HEK293 (cell line): ENCODE results near the gene AKR1B15.
"Not testable (repeated sequence)": the region's sequence is repeated elsewhere in the genome, so short reads cannot be mapped to it uniquely, and the experiment has no call there.

Source experiments
- CTCF ChIA-PET: fragments of 350-600 bp; formaldehyde crosslinking; extraction: SDS; loops from one replicate; lab custom pipeline; 2021; ENCODE audit warnings: antibody characterized with exemption; lab: Yijun Ruan, JAX
- POLR2A ChIA-PET: fragments of 300-600 bp; formaldehyde crosslinking; extraction: SDS; loops from one replicate; lab custom pipeline; 2020; ENCODE audit warnings: antibody characterized with exemption, inconsistent platforms; lab: Yijun Ruan, JAX
- H3K27ac ChIP-seq: fragments of 200-500 bp; sonication (Bioruptor generic); 2 replicates; pipeline ENCODE4 v1.5.1; 2014; ENCODE audit warnings: low read depth, low read length, control low read depth, inconsistent platforms; ENCODE audit errors: extremely low read depth
- H3K36me3 ChIP-seq, 2 experiments: fragments of 200-500 bp in 1 of 2; sonication (Bioruptor generic) in 1 of 2; 1 replicate in 1 of 2; 2 replicates in 1 of 2; pipeline ENCODE4 v1.5.1; 2014 to 2017; ENCODE audit warnings: inconsistent platforms in 2 of 2, low read length in 2 of 2; ENCODE audit not compliant: control insufficient read depth in 2 of 2, insufficient read depth in 1 of 2
- H3K4me1 ChIP-seq: fragments of 200-500 bp; sonication (Bioruptor generic); 2 replicates; pipeline ENCODE4 v1.5.1; 2014; ENCODE audit warnings: mild to moderate bottlenecking, low read length, inconsistent platforms; ENCODE audit not compliant: control insufficient read depth, insufficient read depth
- H3K4me3 ChIP-seq: 2 replicates; pipeline ENCODE4 v1.5.1; 2011; ENCODE audit warnings: low read depth, mild to moderate bottlenecking, control low read depth, low read length, moderate library complexity
- H3K9me3 ChIP-seq: fragments of 200-500 bp; sonication (Bioruptor generic); 2 replicates; pipeline ENCODE4 v1.5.1; 2014; ENCODE audit warnings: low read depth, low read length, inconsistent platforms; ENCODE audit not compliant: control insufficient read depth, insufficient read depth
- AEBP2 ChIP-seq: fragments of 450-650 bp; formaldehyde crosslinking; IDR thresholded peaks from 2 replicates; pipeline ENCODE4 v1.5.1; 2016; ENCODE audit warnings: missing biosample characterization, missing genetic modification characterization, borderline replicate concordance
- HOXA7 ChIP-seq: sonication (generic); formaldehyde crosslinking; IDR thresholded peaks from 2 replicates; pipeline ENCODE4 v1.8.1; 2022; ENCODE audit warnings: missing genetic modification reagents, borderline replicate concordance
- IKZF3 ChIP-seq: fragments of 450-650 bp; IDR thresholded peaks from 2 replicates; pipeline ENCODE4 v1.5.0; 2018; ENCODE audit warnings: missing biosample characterization, mild to moderate bottlenecking, missing genetic modification characterization, moderate library complexity
- KLF7 ChIP-seq: fragments of 450-650 bp; formaldehyde crosslinking; IDR thresholded peaks from 2 replicates; pipeline ENCODE4 v1.5.1; 2016; ENCODE audit warnings: missing biosample characterization, missing genetic modification characterization, borderline replicate concordance
- MEIS1 ChIP-seq: sonication (generic); formaldehyde crosslinking; IDR thresholded peaks from 2 replicates; pipeline ENCODE4 v1.8.1; 2022; ENCODE audit warnings: missing genetic modification reagents, mild to moderate bottlenecking, borderline replicate concordance
- PRDM1 ChIP-seq: fragments of 450-650 bp; formaldehyde crosslinking; IDR thresholded peaks from 2 replicates; pipeline ENCODE4; 2016; ENCODE audit warnings: missing biosample characterization, missing genetic modification characterization
- ZBTB26 ChIP-seq: fragments of 450-650 bp; formaldehyde crosslinking; optimal IDR thresholded peaks from 2 replicates; pipeline ENCODE3; 2016; ENCODE audit warnings: missing biosample characterization, mild to moderate bottlenecking, missing genetic modification characterization
- ZBTB44 ChIP-seq: fragments of 450-650 bp; IDR thresholded peaks from 2 replicates; pipeline ENCODE4 v1.5.1; 2018; ENCODE audit warnings: missing biosample characterization, mild to moderate bottlenecking, missing genetic modification characterization
- ZFP3 ChIP-seq: fragments of 450-650 bp; formaldehyde crosslinking; IDR thresholded peaks from 2 replicates; pipeline ENCODE4 v1.5.1; 2016; ENCODE audit warnings: low read depth, missing biosample characterization, missing genetic modification characterization
- ZFP37 ChIP-seq: fragments of 450-650 bp; formaldehyde crosslinking; IDR thresholded peaks from 2 replicates; pipeline ENCODE4 v1.5.1; 2016; ENCODE audit warnings: missing biosample characterization, missing genetic modification characterization
- ZNF114 ChIP-seq: fragments of 450-650 bp; formaldehyde crosslinking; IDR thresholded peaks from 2 replicates; pipeline ENCODE4 v1.5.0; 2017; ENCODE audit warnings: missing biosample characterization, missing genetic modification characterization
- ZNF121 ChIP-seq: fragments of 450-650 bp; formaldehyde crosslinking; IDR thresholded peaks from 2 replicates; pipeline ENCODE4 v1.5.1; 2016; ENCODE audit warnings: missing biosample characterization, missing genetic modification characterization
- ZNF221 ChIP-seq: fragments of 450-650 bp; formaldehyde crosslinking; IDR thresholded peaks from 2 replicates; pipeline ENCODE4 v1.5.1; 2017; ENCODE audit warnings: missing biosample characterization, missing genetic modification characterization, borderline replicate concordance
- ZNF311 ChIP-seq: fragments of 450-650 bp; formaldehyde crosslinking; IDR thresholded peaks from 2 replicates; pipeline ENCODE4 v1.5.1; 2017; ENCODE audit warnings: missing biosample characterization, missing genetic modification characterization, borderline replicate concordance
- ZNF362 ChIP-seq: fragments of 450-650 bp; formaldehyde crosslinking; IDR thresholded peaks from 2 replicates; pipeline ENCODE4 v1.5.1; 2016; ENCODE audit warnings: missing biosample characterization, missing genetic modification characterization
- ZNF544 ChIP-seq: fragments of 450-650 bp; formaldehyde crosslinking; IDR thresholded peaks from 2 replicates; pipeline ENCODE4 v1.5.0; 2017; ENCODE audit warnings: missing biosample characterization, missing genetic modification characterization
- ZNF560 ChIP-seq: fragments of 450-650 bp; formaldehyde crosslinking; IDR thresholded peaks from 2 replicates; pipeline ENCODE4 v1.5.1; 2017; ENCODE audit warnings: missing biosample characterization, missing genetic modification characterization, borderline replicate concordance
- ZNF561 ChIP-seq: fragments of 450-650 bp; IDR thresholded peaks from 2 replicates; pipeline ENCODE4 v1.5.1; 2018; ENCODE audit warnings: missing biosample characterization, missing genetic modification characterization, borderline replicate concordance
- ZNF624 ChIP-seq: fragments of 450-650 bp; formaldehyde crosslinking; IDR thresholded peaks from 2 replicates; pipeline ENCODE4 v1.5.1; 2017; ENCODE audit warnings: missing biosample characterization, missing genetic modification characterization
- ZNF670 ChIP-seq: fragments of 450-650 bp; formaldehyde crosslinking; IDR thresholded peaks from 2 replicates; pipeline ENCODE4 v1.5.1; 2016; ENCODE audit warnings: missing biosample characterization, missing genetic modification characterization, low read depth
- ZNF76 ChIP-seq: fragments of 450-650 bp; formaldehyde crosslinking; IDR thresholded peaks from 2 replicates; pipeline ENCODE4; 2016; ENCODE audit warnings: low read depth, missing biosample characterization, missing genetic modification characterization, borderline replicate concordance
- ZNF777 ChIP-seq: fragments of 450-650 bp; formaldehyde crosslinking; IDR thresholded peaks from 2 replicates; pipeline ENCODE4 v1.5.1; 2017; ENCODE audit warnings: missing biosample characterization, missing genetic modification characterization, borderline replicate concordance
- ZXDB ChIP-seq: fragments of 450-650 bp; formaldehyde crosslinking; IDR thresholded peaks from 2 replicates; pipeline ENCODE4 v1.5.1; 2016; ENCODE audit warnings: missing biosample characterization, missing genetic modification characterization

The AKR1B15 gene

GRCh38 chr7:134557391-134557790, 8.5 kb downstream of the AKR1B15 start:
- Histone ChIP-seq H3K9me3 (no peaks in the 10 kb centered on the region), H3K27ac (no peak overlapping the region), H3K4me3 (no peak overlapping the region), H3K36me3 (no peaks in the 10 kb centered on the region), H3K4me1 (no peaks in the 10 kb centered on the region)
- POLR2A ChIA-PET = no interaction called here
- CTCF ChIA-PET = interaction anchor here (0.6 to 3.5 kb wide), 5 partner anchors 10 to 500 kb away, joined by 3 to 17 read pairs (median 4); partner anchors contain the start of gene AKR1B15
- TF ChIP-seq ZNF76 (no peak), ZNF670 (no peak), ZFP3 (no peak), ZNF560 (tag by site-specific recombination) (no peak), ZFP37 (tag by site-specific recombination) (no peak), ZNF121 (no peak), ZBTB44 (tag by site-specific recombination) (no peak), ZNF362 (tag by site-specific recombination) (no peak)

- Histone ChIP-seq H3K27ac (no peak overlapping the region), H3K4me1 (no peaks in the 10 kb centered on the region), H3K4me3 (no peak overlapping the region), H3K36me3 (no peaks in the 10 kb centered on the region), H3K9me3 (no peaks in the 10 kb centered on the region)
- POLR2A ChIA-PET = no interaction called here
- CTCF ChIA-PET = interaction anchor here (0.6 to 3.5 kb wide), 4 partner anchors 11 to 128 kb away, joined by 3 to 17 read pairs (median 6); partner anchors contain the start of gene AKR1B15
- TF ChIP-seq ZNF221 (tag by site-specific recombination) = no peak
These were observed 9.5 kb downstream of the AKR1B15 start for GRCh38 chr7:134558370-134558769.

GRCh38 chr7:134561616-134562015, 12.7 kb downstream of the AKR1B15 start:
- CTCF ChIA-PET = not testable (repeated sequence)

GRCh38 chr7:134562136-134562535, 13.2 kb downstream of the AKR1B15 start:
- Histone ChIP-seq H3K27ac (no peak overlapping the region), H3K4me3 (no peak overlapping the region), H3K9me3 (no peaks in the 10 kb centered on the region), H3K4me1 (no peaks in the 10 kb centered on the region), H3K36me3 (no peaks in the 10 kb centered on the region)
- POLR2A ChIA-PET = no interaction called here
- CTCF ChIA-PET = no interaction called here
- TF ChIP-seq ZNF777 (tag by site-specific recombination) (no peak), ZNF624 (tag by site-specific recombination) (no peak), PRDM1 (tag by site-specific recombination) (no peak), MEIS1 (CRISPR knock-in tag) (no peak), ZBTB26 (tag by site-specific recombination) (no peak), ZNF544 (tag by site-specific recombination) (no peak), IKZF3 (tag by site-specific recombination) (no peak), ZNF561 (no peak), ZFP3 (no peak), HOXA7 (CRISPR knock-in tag) (no peak), KLF7 (tag by site-specific recombination) (no peak), ZNF311 (tag by site-specific recombination) (no peak), ZXDB (tag by site-specific recombination) (no peak), ZNF114 (tag by site-specific recombination) (no peak), AEBP2 (no peak)

More at GRCh38 chr7:134561616-134562015, 12.7 kb downstream of the AKR1B15 start:
- H3K27ac ChIP-seq, H3K36me3 ChIP-seq, POLR2A ChIA-PET, H3K4me3 ChIP-seq, H3K9me3 ChIP-seq, H3K4me1 ChIP-seq: not testable (repeated sequence)
